Activated CD4-positive, alpha-beta memory T cell treated with anti-CD3 and anti-CD28 coated beads, Interleukin-2, amount 10 ng/mL, durations not matched to agents 7 days and 5 days (primary cell): ENCODE measurements around the gene SERTAD2. TPM values are rescaled to one million over a fixed set of nuclear protein-coding genes. Genes with fewer than 3 reads are reported as not detected.

Source experiments
- CTCF ChIA-PET: fragments of 350-600 bp; sonication (Branson Sonifier 250); formaldehyde crosslinking; loops from one replicate; lab custom pipeline; 2021; ENCODE audit warnings: antibody characterized with exemption, inconsistent platforms; lab: Charles Lee
- POLR2A ChIA-PET: fragments of 350-600 bp; sonication (Branson Sonifier 250); formaldehyde crosslinking; loops from one replicate; lab custom pipeline; 2021; ENCODE audit warnings: antibody characterized with exemption; lab: Charles Lee
- DNase-seq: peaks from one replicate; pipeline ENCODE4 v3.0.0-alpha.2; 2020
- H3K27ac Mint-ChIP-seq: one replicate; pipeline ENCODE4 v1.8.0; 2021; ENCODE audit warnings: mild to moderate bottlenecking, mixed read lengths
- H3K27me3 Mint-ChIP-seq: one replicate; pipeline ENCODE4 v1.8.0; 2021; ENCODE audit warnings: mixed read lengths
- H3K36me3 Mint-ChIP-seq: one replicate; pipeline ENCODE4 v1.8.0; 2021; ENCODE audit warnings: low read depth, mixed read lengths
- H3K4me1 Mint-ChIP-seq: one replicate; pipeline ENCODE4 v1.8.0; 2021; ENCODE audit warnings: mixed read lengths
- H3K4me3 Mint-ChIP-seq: one replicate; pipeline ENCODE4 v1.8.0; 2021; ENCODE audit warnings: mild to moderate bottlenecking, mixed read lengths
- H3K9me3 Mint-ChIP-seq: one replicate; pipeline ENCODE4 v1.8.0; 2021; ENCODE audit warnings: mixed read lengths
- total RNA-seq, 2 experiments: library from RNA; stranded (reverse); gene quantifications; one replicate each; pipeline ENCODE4 v1.2.3, GENCODE V29; 2021

Gene SERTAD2
- total RNA-seq, 2 experiments from 2014 or later, result 16.2 to 17.5 TPM

DNA sequence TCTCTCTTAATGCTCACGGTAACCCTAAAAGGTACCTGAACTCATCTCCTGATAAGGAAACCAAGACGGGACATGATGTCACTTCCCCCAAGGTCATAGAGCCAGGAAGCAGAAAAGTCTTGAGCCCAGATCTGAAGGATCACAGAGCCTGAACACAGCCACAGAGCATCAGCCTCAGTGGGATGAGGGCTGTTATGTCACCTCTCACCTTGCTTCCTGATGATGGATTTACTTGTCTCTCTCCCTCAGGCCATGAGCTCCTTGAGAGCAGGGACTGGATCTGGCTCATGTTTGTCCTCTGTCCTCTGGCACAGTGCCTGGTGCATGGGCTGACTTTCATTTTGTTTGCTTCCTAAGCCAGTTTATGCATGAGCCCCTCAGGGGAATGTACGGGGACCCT is 54.2 kb downstream of the SERTAD2 start:
- Mint-ChIP-seq H3K27ac (no peak overlapping the region), H3K36me3 (peaks cover 6% of the 10 kb centered on the region), H3K27me3 (no peaks in the 10 kb centered on the region), H3K4me1 (peaks cover 9% of the 10 kb centered on the region), H3K9me3 (peaks cover 6% of the 10 kb centered on the region), H3K4me3 (no peak overlapping the region)
- ChIA-PET POLR2A (interaction anchor here (1.0 kb wide), 1 partner anchor 76 kb away, joined by 3 read pairs; no protein-coding TSS in a partner anchor), CTCF (interaction anchor here (0.9 kb wide), 1 partner anchor 9 kb away, joined by 3 read pairs; no protein-coding TSS in a partner anchor)
- no peak for DNase-seq

DNA sequence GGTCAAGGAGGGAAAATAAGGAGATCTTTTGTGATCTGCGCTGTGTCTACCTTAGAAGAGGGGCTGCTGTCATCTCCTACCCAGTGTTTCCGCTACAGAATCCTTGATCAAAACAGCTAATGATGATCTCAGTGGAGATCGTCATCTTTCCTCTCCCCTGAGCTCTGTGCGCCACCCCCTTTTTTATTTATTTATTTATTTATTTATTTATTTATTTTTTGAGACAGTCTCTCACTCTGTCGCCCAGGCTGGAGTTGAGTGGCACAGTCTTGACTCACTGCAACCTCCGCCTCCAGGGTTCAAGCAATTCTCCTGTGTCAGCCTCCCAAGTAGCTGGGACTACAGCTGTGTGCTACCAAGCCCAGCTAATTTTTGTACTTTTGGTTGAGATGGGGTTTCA is 55.5 kb downstream of the SERTAD2 start:
- POLR2A ChIA-PET, result interaction anchor here (1.2 kb wide), 1 partner anchor 8 kb away, joined by 3 read pairs; no protein-coding TSS in a partner anchor
- CTCF ChIA-PET, result interaction anchor here (0.6 to 2.1 kb wide), 2 partner anchors 10 to 15 kb away, joined by 4 to 7 read pairs; no protein-coding TSS in a partner anchor

DNA sequence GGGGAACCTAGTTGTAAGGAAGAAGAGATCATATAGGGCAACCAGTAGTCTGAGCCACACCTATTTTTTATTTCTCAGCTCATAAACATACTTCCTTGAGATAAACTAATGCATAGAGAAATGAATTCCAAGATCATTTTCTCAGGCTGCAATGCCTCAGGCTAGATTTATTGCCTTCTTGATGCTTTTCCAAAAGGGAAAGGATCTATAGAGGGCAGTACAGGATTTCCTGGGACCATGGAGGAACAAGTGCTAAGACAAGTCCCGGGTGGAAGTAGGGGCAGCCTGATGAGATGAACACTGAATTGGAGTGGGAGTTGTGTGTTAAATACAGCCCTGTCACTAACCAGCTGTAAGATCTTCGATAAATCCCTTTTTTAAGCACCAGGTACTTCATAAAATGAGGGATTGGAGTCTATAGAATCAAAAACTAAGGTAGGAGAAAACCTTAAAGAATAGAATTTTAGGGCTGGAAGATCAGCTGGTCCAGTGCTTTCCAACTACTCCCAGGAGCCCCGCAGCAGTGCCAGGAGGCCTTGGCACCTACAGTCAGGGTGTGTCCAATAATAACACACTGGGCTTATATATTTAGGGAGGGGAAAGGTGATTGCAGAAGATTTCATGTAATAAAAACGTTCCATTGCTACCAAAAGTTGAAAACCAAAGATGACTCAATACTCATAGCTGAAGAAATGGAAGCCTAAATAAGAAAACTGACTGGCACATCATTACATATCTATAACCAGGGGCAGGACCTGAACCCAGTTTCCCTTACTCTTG is 58.1 kb downstream of the SERTAD2 start:
- Mint-ChIP-seq H3K27ac (no peak overlapping the region), H3K4me3 (no peak overlapping the region), H3K4me1 (peaks cover 9% of the 10 kb centered on the region), H3K27me3 (no peaks in the 10 kb centered on the region), H3K9me3 (no peaks in the 10 kb centered on the region), H3K36me3 (peaks cover 13% of the 10 kb centered on the region)
- POLR2A ChIA-PET, result interaction anchor here (1.4 kb wide), 1 partner anchor 11 kb away, joined by 8 read pairs; no protein-coding TSS in a partner anchor
- no peak for DNase-seq
- CTCF ChIA-PET, result interaction anchor here (1.1 kb wide), 1 partner anchor 12 kb away, joined by 3 read pairs; no protein-coding TSS in a partner anchor

More for the DNA sequence above, 55.5 kb downstream of the SERTAD2 start:
- Mint-ChIP-seq H3K27me3 (no peaks in the 10 kb centered on the region), H3K9me3 (no peaks in the 10 kb centered on the region), H3K27ac (no peak overlapping the region), H3K36me3 (no peaks in the 10 kb centered on the region), H3K4me1 (peaks cover 9% of the 10 kb centered on the region), H3K4me3 (no peak overlapping the region)
- no peak for DNase-seq

DNA sequence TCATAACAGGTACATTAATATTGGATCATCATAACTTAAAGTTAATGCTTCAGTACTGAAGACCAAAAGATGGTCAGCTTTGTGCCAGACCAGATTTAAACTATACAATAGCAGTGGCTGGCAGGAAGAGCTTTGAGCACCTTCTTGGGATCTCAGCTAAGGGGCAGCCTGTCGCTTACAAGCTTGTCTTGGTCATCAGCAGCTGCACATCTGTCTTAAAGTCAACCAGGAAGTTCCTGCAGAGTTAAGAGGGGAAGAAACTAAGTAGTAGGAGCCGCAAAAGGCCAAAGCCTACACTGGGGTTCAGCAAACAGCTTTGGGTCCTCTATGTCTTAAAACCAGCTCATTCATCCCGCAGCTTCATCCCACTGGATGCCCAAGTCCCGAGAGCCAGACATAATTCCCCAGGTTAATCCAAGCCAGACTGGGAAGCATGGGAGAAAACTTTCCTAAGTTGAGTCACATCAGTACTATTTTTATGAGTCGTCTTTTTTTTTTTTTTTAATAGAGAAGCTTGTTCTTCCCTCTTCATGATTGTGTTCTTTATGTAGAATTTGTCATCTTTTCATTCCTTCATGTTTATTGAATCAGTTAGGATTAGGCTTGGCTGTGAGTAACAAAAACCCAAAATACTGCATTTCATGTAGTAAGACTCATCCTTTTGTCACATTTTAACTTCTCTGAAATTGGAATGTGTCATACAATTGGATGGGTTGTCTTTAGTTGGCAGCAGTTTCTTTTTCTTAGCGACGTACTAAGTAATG is 59.3 kb downstream of the SERTAD2 start:
- no peak for DNase-seq
- ChIA-PET POLR2A (interaction anchor here (0.9 kb wide), 1 partner anchor 15 kb away, joined by 3 read pairs; no protein-coding TSS in a partner anchor), CTCF (interaction anchor here (0.8 kb wide), 1 partner anchor 13 kb away, joined by 5 read pairs; no protein-coding TSS in a partner anchor)
- H3K27me3 Mint-ChIP-seq, result no peaks in the 10 kb centered on the region
- peaks cover 22% of the 10 kb centered on the region for H3K36me3 Mint-ChIP-seq
- H3K27ac Mint-ChIP-seq, result no peak overlapping the region
- no peak overlapping the region for H3K4me3 Mint-ChIP-seq
- peaks cover 3% of the 10 kb centered on the region for H3K4me1 Mint-ChIP-seq
- no peaks in the 10 kb centered on the region for H3K9me3 Mint-ChIP-seq

DNA sequence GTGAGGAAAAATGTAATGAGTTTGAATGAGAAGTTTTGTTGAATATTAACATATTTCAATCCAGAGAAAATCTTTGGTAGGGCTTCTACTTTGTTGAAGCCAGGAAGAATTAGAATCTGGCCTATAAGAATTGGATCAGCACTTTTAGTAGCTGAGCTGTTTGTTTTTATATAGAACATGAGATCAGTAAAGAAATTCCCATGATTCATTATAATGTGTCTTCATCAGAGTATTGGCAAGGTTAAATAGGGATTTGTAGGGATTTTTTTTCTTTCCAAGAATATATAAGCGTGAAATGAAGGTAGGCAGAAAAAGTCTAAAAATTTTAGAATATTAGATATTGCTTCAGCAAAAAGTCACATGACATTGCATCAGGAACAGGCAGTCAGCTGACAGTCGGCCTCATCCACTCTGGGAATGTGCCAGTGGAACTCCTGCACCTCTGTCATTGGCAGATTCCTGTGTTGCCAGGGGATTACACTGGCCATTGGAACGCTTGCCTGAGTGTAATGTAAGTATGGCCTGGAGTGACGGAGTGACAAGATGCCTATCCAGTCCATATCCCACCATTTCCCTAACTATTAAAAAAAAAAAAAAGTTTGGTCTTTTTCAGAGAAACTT is 60.6 kb downstream of the SERTAD2 start:
- Mint-ChIP-seq H3K9me3 (no peaks in the 10 kb centered on the region), H3K27me3 (no peaks in the 10 kb centered on the region), H3K4me3 (no peak overlapping the region), H3K27ac (no peak overlapping the region), H3K4me1 (no peaks in the 10 kb centered on the region), H3K36me3 (peaks cover 30% of the 10 kb centered on the region)
- POLR2A ChIA-PET, result no interaction called here
- DNase-seq, result no peak
- CTCF ChIA-PET, result interaction anchor here (1.1 kb wide), 1 partner anchor 280 kb away, joined by 3 read pairs; no protein-coding TSS in a partner anchor

DNA sequence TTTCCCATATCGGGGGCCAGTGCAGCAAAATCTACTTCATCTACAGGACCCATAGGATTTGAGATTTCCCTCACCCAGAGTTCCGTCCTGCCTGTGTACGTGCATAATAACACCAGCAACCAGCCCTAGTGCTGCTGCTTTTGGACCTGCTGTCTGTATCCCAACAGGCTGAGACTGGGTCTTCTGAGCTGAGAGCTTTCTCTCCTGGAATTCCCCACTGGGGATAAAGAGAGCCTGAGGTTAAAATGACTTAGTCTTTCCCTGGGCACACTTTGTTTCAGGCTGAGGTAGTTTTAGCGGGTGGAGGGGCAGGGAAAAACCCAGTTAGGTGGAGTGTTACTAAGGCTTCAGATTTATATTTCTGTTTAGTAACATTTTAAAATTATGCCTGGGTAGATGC is 62.5 kb downstream of the SERTAD2 start:
- CTCF ChIA-PET, result interaction anchor here (1.1 to 1.8 kb wide), 3 partner anchors 52 to 63 kb away, joined by 3 to 4 read pairs (median 4); no protein-coding TSS in a partner anchor
- Mint-ChIP-seq H3K9me3 (no peaks in the 10 kb centered on the region), H3K4me3 (no peak overlapping the region), H3K4me1 (peaks cover 5% of the 10 kb centered on the region), H3K27me3 (no peaks in the 10 kb centered on the region), H3K36me3 (peaks cover 40% of the 10 kb centered on the region), H3K27ac (no peak overlapping the region)
- DNase-seq, result no peak
- POLR2A ChIA-PET, result interaction anchor here (1.3 kb wide), 1 partner anchor 68 kb away, joined by 3 read pairs; no protein-coding TSS in a partner anchor

- POLR2A ChIA-PET, result interaction anchor here (0.7 to 1.5 kb wide), 3 partner anchors 63 to 244 kb away, joined by 3 read pairs; partner anchors contain the start of gene AFTPH
- H3K4me1 Mint-ChIP-seq, result peaks cover 9% of the 10 kb centered on the region
- peaks cover 47% of the 10 kb centered on the region for H3K36me3 Mint-ChIP-seq
- DNase-seq, result no peak
- CTCF ChIA-PET, result interaction anchor here (0.7 to 2.9 kb wide), 24 partner anchors 13 to 317 kb away, joined by 3 to 14 read pairs (median 4); partner anchors contain the start of genes AFTPH and SERTAD2
- H3K4me3 Mint-ChIP-seq, result no peak overlapping the region
- H3K27me3 Mint-ChIP-seq, result no peaks in the 10 kb centered on the region
- H3K9me3 Mint-ChIP-seq, result no peaks in the 10 kb centered on the region
- no peak overlapping the region for H3K27ac Mint-ChIP-seq
Measured at GRCh38 chr2:64587561-64587960, 66.2 kb downstream of the SERTAD2 start.

- Mint-ChIP-seq H3K36me3 (peaks cover 42% of the 10 kb centered on the region), H3K4me3 (no peak overlapping the region), H3K4me1 (peaks cover 9% of the 10 kb centered on the region), H3K27ac (no peak overlapping the region), H3K27me3 (no peaks in the 10 kb centered on the region), H3K9me3 (no peaks in the 10 kb centered on the region)
- ChIA-PET POLR2A (interaction anchor here (0.7 to 1.5 kb wide), 4 partner anchors 63 to 245 kb away, joined by 3 read pairs; partner anchors contain the start of gene AFTPH), CTCF (interaction anchor here (0.7 to 2.9 kb wide), 24 partner anchors 12 to 317 kb away, joined by 3 to 14 read pairs (median 4); partner anchors contain the start of genes AFTPH and SERTAD2)
- DNase-seq, result no peak
Measured at GRCh38 chr2:64586883-64587481, 66.7 kb downstream of the SERTAD2 start.

GRCh38 chr2:64586054-64586453 is 67.7 kb downstream of the SERTAD2 start:
- Mint-ChIP-seq H3K36me3 (peaks cover 37% of the 10 kb centered on the region), H3K9me3 (no peaks in the 10 kb centered on the region), H3K27me3 (no peaks in the 10 kb centered on the region), H3K27ac (no peak overlapping the region), H3K4me1 (peaks cover 10% of the 10 kb centered on the region), H3K4me3 (no peak overlapping the region)
- no peak for DNase-seq
- POLR2A ChIA-PET, result interaction anchor here (0.7 to 1.5 kb wide), 2 partner anchors 62 to 63 kb away, joined by 3 read pairs; partner anchors contain the start of gene AFTPH
- CTCF ChIA-PET, result interaction anchor here (1.1 to 2.9 kb wide), 8 partner anchors 17 to 287 kb away, joined by 3 to 14 read pairs (median 4); partner anchors contain the start of gene SERTAD2

DNA sequence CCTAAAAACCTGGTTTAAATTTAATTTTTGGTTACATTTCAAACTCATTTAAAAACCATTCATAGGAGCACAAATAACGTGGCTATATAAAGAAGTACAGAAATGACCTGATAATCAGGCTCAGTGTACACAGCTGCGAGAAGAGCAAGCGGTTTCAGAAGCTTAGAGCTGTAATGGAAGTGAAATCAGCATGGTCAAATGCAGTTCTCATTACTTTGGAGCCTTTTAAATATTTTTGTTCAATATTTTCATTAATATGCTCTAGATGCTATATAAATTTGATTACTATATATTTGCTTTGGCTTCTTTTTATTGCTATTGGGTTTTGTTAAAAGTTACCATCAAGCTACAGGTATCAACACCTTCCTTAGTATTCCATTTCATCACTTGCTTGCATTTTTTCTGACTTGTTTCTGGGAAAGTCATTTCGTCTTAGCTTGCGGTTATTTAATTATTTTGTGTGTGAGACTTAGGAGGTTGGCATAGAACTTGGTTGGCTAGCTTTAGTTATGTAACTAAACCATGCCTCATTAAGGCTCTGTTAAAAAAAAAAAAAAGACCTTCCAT is 70.9 kb downstream of the SERTAD2 start:
- ChIA-PET POLR2A (interaction anchor here (1.2 kb wide), 1 partner anchor 59 kb away, joined by 5 read pairs; the partner anchor contains the start of gene AFTPH), CTCF (interaction anchor here (0.6 to 2.2 kb wide), 5 partner anchors 15 to 95 kb away, joined by 3 to 10 read pairs (median 3); partner anchors contain the start of gene AFTPH)
- DNase-seq, result no peak
- peaks cover 11% of the 10 kb centered on the region for H3K4me1 Mint-ChIP-seq
- no peak overlapping the region for H3K27ac Mint-ChIP-seq
- no peaks in the 10 kb centered on the region for H3K9me3 Mint-ChIP-seq
- no peaks in the 10 kb centered on the region for H3K27me3 Mint-ChIP-seq
- H3K4me3 Mint-ChIP-seq, result no peak overlapping the region
- peaks cover 20% of the 10 kb centered on the region for H3K36me3 Mint-ChIP-seq
